Endometrium (tissue), 2 donors: Measurements from ENCODE around the gene CYTH3.
"Not testable (repeated sequence)": the region's sequence is repeated elsewhere in the genome, so short reads cannot be mapped to it uniquely, and the experiment has no call there.

Experiments
- FAIRE-seq: peaks from 2 replicates; lab custom pipeline; 2012; peaks lifted over from hg19 to GRCh38; lab: Jason Lieb, UNC
- donor health status: control.
- donor health status: control.

The CYTH3 gene, protein sequence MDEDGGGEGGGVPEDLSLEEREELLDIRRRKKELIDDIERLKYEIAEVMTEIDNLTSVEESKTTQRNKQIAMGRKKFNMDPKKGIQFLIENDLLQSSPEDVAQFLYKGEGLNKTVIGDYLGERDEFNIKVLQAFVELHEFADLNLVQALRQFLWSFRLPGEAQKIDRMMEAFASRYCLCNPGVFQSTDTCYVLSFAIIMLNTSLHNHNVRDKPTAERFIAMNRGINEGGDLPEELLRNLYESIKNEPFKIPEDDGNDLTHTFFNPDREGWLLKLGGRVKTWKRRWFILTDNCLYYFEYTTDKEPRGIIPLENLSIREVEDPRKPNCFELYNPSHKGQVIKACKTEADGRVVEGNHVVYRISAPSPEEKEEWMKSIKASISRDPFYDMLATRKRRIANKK

DNA sequence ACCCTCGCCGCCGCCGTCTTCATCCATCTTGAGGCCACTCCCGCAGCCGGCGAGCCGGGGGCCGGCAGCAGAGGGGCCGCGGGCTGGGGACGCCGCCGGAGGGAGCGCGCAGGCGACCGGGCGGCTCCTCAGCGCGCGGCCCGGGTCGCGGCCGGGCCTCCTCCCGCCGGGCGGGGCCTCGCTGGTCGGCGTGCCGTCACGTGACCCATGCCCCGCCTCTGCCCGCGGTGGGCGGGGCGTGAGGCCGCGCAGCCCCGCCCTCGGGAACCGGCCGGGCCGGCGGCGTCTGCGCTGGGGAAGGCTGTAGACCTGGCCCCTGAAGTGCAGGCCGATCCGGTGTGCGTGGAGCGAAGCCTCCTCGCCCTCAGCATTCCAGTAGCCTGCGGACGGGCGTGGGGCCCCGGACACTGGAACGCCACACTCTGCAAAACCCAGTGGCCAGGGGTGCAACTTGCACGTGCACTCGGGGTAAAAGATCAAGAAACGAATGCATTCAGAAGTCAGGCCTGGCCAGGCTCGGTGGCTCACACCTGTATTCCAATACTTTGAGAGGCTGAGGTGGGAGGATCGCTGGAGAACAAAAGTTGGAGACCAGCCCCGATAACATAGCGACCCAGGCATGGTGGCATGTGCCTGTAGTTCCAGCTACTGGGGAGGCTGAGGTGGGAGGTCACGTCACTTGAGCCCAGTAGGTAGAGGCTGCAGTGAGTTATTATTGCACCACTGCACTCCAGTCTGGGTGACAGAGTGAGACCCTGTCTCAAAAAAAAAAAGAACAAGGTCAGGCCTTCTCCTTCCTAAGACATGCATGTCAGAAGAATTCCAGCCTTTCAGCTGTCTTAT is at the start of gene CYTH3:
TSS of gene CYTH3 (minus strand) at position 144 of the 843 bp plus-strand sequence. CDS start at position 27, 117 bp downstream.
- no peak for FAIRE-seq

GRCh38 chr7:6320791-6321190 is 48.4 kb upstream of the CYTH3 start:
- FAIRE-seq: no peak

DNA sequence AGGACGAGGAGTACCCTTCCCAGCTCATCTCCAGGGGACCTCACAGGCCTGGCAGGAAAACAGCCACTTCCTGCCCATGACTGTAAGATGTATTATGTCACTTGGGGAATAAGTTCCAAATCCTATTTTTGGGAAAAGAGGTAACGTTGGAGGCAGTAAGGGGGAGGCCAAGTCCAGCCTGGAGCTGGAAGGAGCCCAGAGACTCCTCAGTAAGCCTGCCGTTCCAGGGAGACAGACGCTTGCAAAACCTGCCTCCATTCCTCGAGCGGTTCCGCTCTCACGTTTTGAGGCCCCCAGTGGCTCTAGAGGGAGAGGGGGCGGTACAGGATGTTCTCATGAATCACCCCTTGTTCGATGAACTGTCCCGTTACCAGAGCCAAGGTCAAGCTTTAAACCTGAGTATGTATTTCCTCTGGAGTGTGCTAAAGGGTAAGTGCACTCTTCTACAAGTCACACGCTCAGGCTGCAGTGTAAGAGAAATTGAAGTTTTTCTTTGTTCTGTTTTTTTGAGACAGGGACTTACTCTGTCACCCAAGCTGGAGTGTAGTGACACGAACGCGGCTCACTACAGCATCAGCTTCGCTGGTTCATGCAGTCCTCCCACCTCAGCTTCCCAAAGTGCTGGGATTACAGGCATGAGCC is 45.5 kb upstream of the CYTH3 start:
- no peak for FAIRE-seq

GRCh38 chr7:6316226-6316625 is 43.8 kb upstream of the CYTH3 start:
- no peak for FAIRE-seq

GRCh38 chr7:6315746-6316145 is 43.3 kb upstream of the CYTH3 start:
- no peak for FAIRE-seq

- peak; percentile 96 for FAIRE-seq
Observed at GRCh38 chr7:6310271-6310993, 38.0 kb upstream of the CYTH3 start.

GRCh38 chr7:6307762-6308161 is 35.3 kb upstream of the CYTH3 start:
- FAIRE-seq: no peak

DNA sequence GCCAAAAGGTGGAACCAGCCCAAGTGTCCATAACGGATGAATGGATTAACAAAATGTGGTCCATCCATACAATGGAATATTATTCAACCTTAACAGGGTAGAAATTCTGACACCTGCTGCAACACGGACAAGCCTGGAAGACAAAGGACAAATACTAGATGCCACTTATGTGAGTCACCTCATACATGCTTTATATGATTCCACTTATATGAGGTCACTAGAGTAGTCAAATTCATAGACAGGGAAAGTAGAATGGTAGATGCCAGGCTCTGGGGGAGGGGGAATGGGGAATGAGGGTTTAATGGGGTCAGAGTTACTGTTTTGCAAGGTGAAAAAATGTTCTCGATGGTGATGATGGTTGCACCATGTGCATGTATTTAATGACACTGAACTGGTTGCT is 34.0 kb upstream of the CYTH3 start:
- no peak for FAIRE-seq

- FAIRE-seq: peak; percentile 29
Observed at GRCh38 chr7:6305330-6305729, 32.9 kb upstream of the CYTH3 start.

- not testable (repeated sequence) for FAIRE-seq
Observed at GRCh38 chr7:6301446-6301845, 29.0 kb upstream of the CYTH3 start.

GRCh38 chr7:6299774-6300173 is 27.4 kb upstream of the CYTH3 start:
- FAIRE-seq: no peak

DNA sequence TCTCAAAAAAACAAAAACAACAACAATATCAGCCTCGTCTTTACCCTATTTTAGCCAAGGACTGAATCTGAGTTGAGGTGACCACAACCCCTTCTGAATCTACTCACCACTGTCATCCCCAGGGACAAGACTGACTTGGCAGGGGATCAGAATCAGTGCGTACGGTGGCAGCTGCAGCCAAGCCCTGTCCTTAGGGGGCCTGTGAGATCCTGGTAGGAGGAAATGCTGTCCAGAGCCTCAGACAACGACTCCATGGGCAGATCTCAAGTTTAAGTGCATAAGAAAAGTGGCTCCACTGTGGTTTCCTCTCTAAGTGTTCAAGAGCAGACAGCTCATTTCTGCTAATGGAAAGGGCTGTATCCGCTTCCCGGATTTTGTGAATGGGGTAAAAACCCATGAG is 22.4 kb upstream of the CYTH3 start:
- FAIRE-seq: no peak

GRCh38 chr7:6293202-6293601 is 20.8 kb upstream of the CYTH3 start:
- no peak for FAIRE-seq

GRCh38 chr7:6291941-6292340 is 19.5 kb upstream of the CYTH3 start:
- FAIRE-seq: not testable (repeated sequence)

DNA sequence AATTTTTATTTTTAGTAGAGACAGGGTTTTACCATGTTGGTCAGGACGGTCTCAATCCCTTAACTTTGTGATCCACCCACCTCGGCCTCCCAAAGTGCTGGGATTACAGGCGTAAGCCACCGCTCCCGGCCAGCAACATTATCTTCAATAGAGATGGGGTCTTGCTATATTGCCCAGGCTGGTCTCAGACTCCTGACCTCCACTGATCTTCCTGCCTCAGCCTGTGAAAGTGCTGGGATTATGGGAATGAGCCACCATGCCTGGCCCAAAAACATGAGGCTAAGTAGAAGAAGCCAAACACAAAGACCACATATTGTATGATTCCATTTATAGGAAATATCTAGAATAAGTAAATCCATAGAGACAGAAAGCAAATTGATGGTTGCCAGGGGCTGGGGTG is 19.1 kb upstream of the CYTH3 start:
- FAIRE-seq: no peak

DNA sequence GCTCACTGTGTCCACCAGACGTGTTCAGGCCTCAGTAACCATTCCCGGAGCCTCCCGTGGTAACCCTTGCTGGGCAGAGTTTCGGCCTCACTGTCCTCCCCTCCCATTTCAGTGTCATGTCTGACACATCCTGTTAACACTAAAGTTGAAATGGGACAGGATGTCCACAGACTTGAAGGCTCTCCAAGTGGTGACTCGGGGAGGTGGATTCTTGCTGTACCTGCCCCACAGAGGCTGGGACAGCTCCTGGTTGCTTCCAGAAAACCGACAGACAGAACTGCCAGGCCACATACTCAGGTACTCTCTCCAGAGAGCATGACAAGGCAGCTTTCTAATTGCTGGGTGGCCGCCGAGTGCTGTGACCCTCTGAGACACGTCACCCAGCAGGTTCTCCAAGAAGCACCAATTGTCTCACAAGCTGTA is 17.9 kb upstream of the CYTH3 start:
- FAIRE-seq: no peak

DNA sequence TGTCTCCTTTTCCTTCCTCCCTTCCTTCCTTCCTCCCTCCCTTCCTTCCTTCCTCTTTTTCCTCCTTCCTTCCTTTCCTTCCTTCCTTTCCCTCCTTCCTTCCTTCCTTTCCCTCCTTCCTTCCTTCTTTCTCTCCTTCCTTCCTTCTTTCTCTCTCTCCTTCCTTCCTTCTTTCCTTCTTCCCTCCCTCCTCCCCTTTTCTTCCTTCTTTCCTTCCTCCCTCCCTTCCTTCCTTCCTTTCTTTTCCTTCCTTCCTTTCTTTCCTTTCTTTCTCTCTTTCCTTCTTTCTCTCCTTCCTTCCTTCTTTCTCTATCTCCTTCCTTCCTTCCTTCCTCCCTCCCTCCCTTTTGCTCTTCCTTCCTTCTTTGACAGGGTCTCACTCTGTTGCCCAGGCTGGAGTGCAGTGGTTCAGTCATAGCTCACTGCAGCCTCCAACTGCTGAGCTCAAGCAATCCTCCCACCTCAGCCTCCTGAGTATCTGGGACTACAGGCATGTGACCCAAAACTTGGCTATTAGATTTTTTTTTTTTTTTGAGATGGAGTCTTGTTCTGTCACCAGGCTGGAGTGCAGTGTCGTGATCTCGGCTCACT is 15.9 kb upstream of the CYTH3 start:
- FAIRE-seq: no peak

DNA sequence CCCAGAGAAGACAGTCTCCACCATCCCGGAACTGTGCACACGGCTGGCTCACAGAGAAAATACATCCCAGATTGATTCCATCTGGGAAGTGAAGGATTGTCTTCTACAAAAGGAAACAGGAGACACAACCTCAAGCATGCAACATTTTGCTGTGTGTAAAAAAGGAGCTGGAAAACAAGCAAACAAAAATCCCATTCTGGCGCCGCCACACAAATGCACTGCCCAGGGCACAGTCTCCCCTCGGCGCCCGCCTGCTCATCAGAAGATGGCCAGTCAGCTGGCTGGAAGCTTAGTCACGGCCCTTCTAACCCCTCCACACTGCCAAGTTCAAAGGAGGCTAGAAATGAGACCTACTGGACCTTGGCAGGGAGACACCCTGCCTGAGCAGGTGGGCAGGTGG is 14.1 kb upstream of the CYTH3 start:
- no peak for FAIRE-seq

DNA sequence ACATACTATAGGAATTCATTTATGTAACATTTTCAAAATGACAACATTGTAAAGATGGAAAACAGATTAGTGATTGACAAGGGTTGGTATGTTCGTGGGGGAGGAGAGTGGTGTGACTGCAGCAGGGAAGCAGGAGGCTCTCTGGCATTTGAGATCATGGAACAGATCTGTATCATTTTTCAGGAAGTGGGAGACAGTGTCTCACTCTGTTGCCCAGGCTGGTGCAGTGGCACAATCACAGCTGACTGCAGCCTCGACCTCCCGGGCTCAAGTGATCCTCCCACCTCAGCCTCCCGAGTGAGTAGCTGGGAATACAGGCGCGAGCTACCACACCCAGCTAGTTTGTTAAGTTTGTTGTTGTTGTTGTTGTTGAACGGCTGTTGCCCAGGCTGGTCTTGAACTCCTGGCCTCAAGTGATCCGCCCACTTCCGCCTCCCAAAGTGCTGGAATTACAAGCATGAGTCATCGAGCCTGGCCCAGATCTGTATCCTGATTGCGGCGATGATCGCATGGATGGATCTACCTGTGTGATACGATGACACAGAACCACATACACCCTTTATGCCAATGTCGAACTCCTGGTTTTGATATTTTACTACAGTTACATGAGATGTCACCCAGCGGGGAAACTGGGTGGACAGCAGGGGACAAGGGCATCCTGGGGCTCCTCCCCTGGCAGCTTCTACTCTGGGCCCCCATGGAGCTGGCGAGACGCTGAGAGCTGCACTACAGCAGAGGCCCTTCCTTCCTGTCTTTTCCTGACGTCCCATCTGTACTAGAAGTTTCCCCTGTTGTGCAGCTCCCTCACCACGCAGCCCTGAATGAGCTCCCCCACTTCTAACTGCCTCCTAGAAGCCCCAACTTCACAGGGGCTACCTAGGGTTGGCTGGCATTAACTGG is 12.3 kb upstream of the CYTH3 start:
- FAIRE-seq: no peak

- FAIRE-seq: no peak
Observed at GRCh38 chr7:6284055-6284400, 11.6 kb upstream of the CYTH3 start.
